Neural cell (in vitro differentiated cells): ENCODE measurements around the gene PHF21A.

Experiments used
- CTCF ChIP-seq: fragments of 450-650 bp; IDR thresholded peaks from 2 replicates; pipeline ENCODE4 v1.5.1; 2014; ENCODE audit warnings: antibody characterized with exemption, mild to moderate bottlenecking, moderate library complexity; ENCODE audit not compliant: poor library complexity, severe bottlenecking
- EP300 ChIP-seq: fragments of 450-650 bp; conservative IDR thresholded peaks from 2 replicates; pipeline ENCODE4 v1.6.1; 2014; ENCODE audit warnings: antibody characterized with exemption, mild to moderate bottlenecking, moderate library complexity; ENCODE audit not compliant: poor library complexity, severe bottlenecking
- EZH2 ChIP-seq: fragments of 200-600, 300-800 bp; shearing (Covaris generic), sonication (generic); IDR thresholded peaks from 2 replicates; pipeline ENCODE4 v1.6.1; 2014; ENCODE audit warnings: antibody characterized with exemption, low read length, borderline replicate concordance, mild to moderate bottlenecking; ENCODE audit not compliant: insufficient read depth, poor library complexity, severe bottlenecking
- MXI1 ChIP-seq: fragments of 450-650 bp; conservative IDR thresholded peaks from 2 replicates; pipeline ENCODE4 v1.6.1; 2014; ENCODE audit warnings: antibody characterized with exemption, mild to moderate bottlenecking; ENCODE audit not compliant: poor library complexity, severe bottlenecking
- POLR2AphosphoS5 ChIP-seq: IDR thresholded peaks from 2 replicates; pipeline ENCODE4 v1.6.1; 2012
- RAD21 ChIP-seq: fragments of 450-650 bp; conservative IDR thresholded peaks from 2 replicates; pipeline ENCODE4 v1.6.1; 2014; ENCODE audit warnings: antibody characterized with exemption, mild to moderate bottlenecking, moderate library complexity
- REST ChIP-seq: IDR thresholded peaks from 2 replicates; pipeline ENCODE4 v1.6.1; 2012; ENCODE audit warnings: borderline replicate concordance
- SMC3 ChIP-seq: fragments of 450-650 bp; conservative IDR thresholded peaks from 2 replicates; pipeline ENCODE4 v1.6.1; 2014; ENCODE audit warnings: antibody characterized with exemption, mild to moderate bottlenecking, moderate library complexity; ENCODE audit not compliant: poor library complexity
- TAF1 ChIP-seq: IDR thresholded peaks from 2 replicates; pipeline ENCODE4 v1.6.1; 2012; ENCODE audit warnings: low read depth

GRCh38 chr11:45889555-45889954, 231.7 kb downstream of the PHF21A start:
- TF ChIP-seq CTCF (no peak), EP300 (no peak), RAD21 (no peak), EZH2 (no peak), POLR2AphosphoS5 (no peak), REST (no peak), SMC3 (no peak), TAF1 (no peak), MXI1 (no peak)
